Fibroblast of upper back skin (primary cell): ENCODE data around the gene ZNF507.
A peak's percentile ranks its signal among the peaks of the same experiment; 100 is the strongest.

ENCODE experiments used
- DNase-seq: peaks from one replicate; pipeline ENCODE4 v3.0.0-alpha.2; 2013

ZNF507 gene

GRCh38 chr19:32345261-32346207, at the start of gene ZNF507:
Gene ZNF507, plus strand, starts transcription at chr19:32345610. Its CDS starts 7,221 bp downstream, at chr19:32352831.
- DNase-seq, result peak; percentile 78

- no peak for DNase-seq
Measured at GRCh38 chr19:32296694-32297093, 48.7 kb upstream of the ZNF507 start.

GRCh38 chr19:32302778-32303177, 42.6 kb upstream of the ZNF507 start:
- no peak for DNase-seq

DNA sequence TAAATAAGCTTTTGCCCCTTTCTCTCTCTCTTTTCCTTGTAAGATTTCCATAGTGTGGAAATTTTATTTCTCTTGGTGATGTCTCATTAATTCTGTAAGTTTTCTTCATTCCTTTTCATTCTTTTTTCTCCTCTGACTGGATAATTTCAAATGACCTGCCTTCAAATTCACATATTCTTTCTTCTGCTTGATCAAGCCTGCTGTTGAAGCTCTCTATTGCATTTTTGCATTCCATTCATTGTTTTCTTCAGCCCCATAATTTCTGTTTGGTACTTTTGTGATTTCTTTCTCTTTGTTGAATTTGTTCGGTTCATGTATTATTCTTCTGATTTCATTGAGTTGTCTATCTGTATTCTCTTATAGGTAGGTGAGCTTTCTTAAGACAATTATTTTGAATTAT, 42.2 kb upstream of the ZNF507 start:
- DNase-seq, result no peak

DNA sequence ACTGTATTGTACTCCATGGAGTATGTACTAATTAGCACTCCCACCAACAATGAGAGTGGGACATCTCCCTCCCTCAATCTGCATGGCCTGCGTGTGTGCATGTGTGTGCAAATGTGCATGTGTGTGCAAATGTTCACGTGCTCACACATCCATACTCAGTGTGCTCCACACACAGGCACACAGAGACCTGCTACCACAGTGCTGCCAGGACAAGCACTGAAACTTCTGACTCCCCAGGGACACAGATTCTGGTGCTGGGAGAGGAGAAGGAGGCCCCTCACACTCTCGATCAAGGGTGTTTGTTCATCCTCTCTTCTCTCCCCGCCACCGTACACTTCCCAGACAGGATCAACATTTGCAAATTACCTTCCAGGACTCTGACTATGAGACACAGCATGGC, 37.8 kb upstream of the ZNF507 start:
- no peak for DNase-seq

- no peak for DNase-seq
Measured at GRCh38 chr19:32308431-32309077, 36.9 kb upstream of the ZNF507 start.

DNA sequence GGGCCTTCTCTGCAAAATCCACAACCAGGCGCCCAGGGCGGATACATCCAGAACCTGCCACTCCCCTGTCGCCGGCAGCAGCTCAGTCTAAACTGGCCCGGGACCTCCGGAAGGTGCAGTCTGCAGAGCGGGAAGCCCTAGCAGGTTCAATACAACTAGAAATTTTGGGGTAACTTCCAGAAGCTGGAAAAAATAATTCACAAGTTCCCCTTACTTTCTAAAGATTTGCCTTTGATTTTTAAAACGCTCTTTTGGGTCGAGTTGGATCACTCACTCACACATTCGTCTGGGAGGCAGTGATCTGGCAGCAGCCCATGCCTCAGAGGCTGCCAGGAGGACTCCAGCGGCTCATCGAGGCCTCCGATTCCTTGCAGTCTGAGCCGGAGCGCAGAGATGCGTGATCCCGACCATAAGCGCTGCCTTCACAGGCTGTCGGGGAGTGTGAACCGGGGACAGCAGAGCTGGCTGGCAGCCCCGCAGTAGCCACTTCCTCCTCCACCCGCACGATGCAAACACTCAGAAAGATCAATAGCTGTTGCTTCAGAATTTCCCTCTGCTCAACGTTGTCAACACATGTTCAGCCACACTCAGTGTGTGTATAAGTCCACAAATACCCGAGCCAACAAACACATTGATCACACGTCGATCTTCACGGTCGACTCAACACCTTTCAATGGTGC, 35.6 kb upstream of the ZNF507 start:
- no peak for DNase-seq

GRCh38 chr19:32311371-32311770, 34.0 kb upstream of the ZNF507 start:
- DNase-seq, result no peak

GRCh38 chr19:32313569-32314265, 31.7 kb upstream of the ZNF507 start:
- DNase-seq, result no peak

DNA sequence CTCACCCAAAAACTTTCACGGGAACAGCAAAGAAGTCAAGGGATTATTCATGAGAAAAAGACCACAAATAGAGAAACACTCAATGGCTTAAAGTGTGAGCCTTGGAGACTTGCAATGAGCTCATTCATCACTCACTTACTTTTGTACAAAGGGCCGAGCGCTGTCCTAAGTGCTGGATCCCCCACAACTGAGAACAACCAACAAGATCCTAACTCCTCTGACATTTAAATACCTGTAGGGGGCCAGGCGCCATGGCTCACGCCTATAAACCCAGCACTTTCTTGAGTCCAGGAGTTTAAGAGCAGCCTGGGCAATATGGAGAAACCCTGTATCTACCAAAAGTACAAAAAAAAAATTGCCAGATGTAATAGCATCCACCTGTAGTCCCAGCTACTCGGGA, 29.4 kb upstream of the ZNF507 start:
- DNase-seq, result no peak

GRCh38 chr19:32317086-32317485, 28.3 kb upstream of the ZNF507 start:
- no peak for DNase-seq

GRCh38 chr19:32318884-32319520, 26.4 kb upstream of the ZNF507 start:
- no peak for DNase-seq

- no peak for DNase-seq
Measured at GRCh38 chr19:32322541-32322940, 22.9 kb upstream of the ZNF507 start.

DNA sequence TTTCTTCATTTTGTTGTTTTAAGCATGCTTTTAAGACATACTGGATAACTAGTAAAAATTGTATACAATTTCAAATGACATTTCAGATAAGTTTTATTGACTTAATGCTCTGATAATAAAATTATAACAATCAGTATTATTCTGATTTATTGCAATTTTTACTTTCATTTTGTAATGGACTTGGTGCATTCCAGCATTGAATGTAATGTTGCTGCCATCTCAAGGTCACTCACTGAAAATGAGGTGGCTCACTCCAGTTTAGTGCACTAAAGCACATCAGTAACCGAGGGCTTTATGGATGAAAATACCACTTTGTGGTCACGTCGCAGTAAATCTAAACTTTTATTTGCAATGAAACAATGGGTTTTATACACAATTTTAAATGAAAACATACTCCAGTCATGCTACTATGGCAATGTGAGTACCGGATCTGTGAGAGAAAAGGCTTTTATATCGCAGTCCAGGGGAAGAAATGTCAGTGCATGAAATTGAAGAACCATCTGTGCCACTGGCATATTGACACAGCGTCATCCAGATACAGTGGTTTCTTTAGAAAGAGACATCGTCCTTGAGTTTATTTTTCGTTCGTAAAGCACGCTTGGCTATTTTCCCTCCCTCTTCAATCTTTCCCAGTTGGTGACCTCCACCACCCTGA, 20.7 kb upstream of the ZNF507 start:
- no peak for DNase-seq

GRCh38 chr19:32330213-32330857, 15.1 kb upstream of the ZNF507 start:
- no peak for DNase-seq

- no peak for DNase-seq
Measured at GRCh38 chr19:32333227-32333626, 12.2 kb upstream of the ZNF507 start.

DNA sequence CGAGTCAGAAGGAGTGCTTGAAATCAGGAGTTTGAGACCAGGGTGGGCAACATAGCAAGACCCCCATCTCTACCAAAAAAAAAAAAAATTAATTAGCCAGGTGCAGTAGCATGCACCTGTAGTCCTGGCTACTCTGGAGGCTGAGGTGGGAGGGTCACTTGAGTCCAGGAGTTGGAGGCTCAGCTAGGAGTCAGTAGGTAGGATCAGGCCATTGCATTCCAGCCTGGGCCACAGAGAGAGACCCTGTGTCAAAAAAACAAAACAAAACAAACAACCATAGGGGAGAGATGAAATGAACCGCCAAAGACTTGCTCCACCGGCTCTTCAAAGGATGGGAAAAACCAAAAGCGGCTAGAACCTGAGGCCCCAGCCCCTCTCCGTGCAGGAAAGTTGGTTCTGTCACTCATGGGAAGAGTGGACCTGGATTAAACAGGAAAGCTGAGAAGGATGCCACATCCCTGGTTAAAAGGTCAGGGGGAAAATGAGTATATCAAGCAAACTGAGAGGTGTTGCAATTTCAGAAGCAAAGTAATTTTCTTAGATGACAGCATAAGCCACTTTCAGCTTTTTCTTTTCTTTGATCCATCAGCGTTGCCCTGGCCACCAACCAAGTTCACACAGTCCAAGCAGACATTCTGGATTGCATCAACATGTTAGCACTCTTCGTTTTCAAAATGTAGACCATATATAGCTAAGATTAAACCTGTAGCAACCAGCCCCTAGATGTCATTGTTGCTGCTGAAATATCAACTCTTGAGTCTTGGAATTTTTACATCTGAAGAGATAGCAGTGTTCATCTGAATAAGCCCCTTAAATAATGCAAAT, 8.9 kb upstream of the ZNF507 start:
- DNase-seq, result peak; percentile 56

GRCh38 chr19:32337084-32337808, 8.2 kb upstream of the ZNF507 start:
- DNase-seq, result no peak

DNA sequence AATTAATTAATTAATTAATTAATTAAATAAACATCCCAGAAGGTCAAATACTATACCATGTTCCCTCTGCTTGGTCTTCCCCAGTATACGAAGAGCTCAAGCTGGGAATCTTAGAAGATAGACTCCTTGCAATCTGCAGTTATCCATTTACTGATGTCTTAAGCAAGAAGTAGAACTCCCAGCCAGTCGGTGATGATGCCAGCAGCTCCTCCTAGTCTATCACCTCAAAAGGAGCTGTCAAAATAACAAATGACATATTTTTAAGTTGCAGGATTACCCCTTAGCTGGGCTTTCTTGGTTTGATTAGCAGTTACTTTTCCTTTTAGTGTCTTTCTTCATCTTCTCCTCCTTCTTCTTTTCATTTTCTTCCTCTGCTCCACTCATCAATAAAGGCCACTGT, 6.0 kb upstream of the ZNF507 start:
- DNase-seq, result no peak
